Body of pancreas (tissue), 4 donors: ENCODE measurements around the gene GNB2. TPM values are rescaled to one million over a fixed set of nuclear protein-coding genes. Genes with fewer than 3 reads are reported as not detected.

ENCODE experiments used
- ATAC-seq: fragments of 150-250 bp; one replicate; pipeline ENCODE4 v1.9.1; 2016
- DNase-seq, 4 donors: peaks; one replicate each; pipeline ENCODE4 v3.0.0-alpha.2; 2019
- H3K27ac ChIP-seq, 4 donors: fragments of 200-600 bp; sonication (generic); 1 replicate in 3 of 4; 2 replicates in 1 of 4; pipeline versions ENCODE4 v1.5.1 to v1.6.1; 2016 to 2019; ENCODE audit warnings: mild to moderate bottlenecking in 1 of 4, mixed read lengths in 1 of 4, moderate library complexity in 1 of 4
- H3K27me3 ChIP-seq, 2 donors: fragments of 200-600 bp; sonication (generic); one replicate each; pipeline ENCODE4 v1.6.0; 2016; ENCODE audit warnings: mild to moderate bottlenecking in 1 of 2
- H3K36me3 ChIP-seq, 2 donors: fragments of 200-600 bp; sonication (generic); replicated peaks in 1 of 2; 2 replicates each; pipeline ENCODE4 v1.5.1; 2016; ENCODE audit warnings: low read depth in 2 of 2; ENCODE audit not compliant: insufficient read depth in 1 of 2
- H3K4me1 ChIP-seq: fragments of 200-600 bp; sonication (generic); one replicate; pipeline ENCODE4 v1.6.0; 2016
- H3K4me3 ChIP-seq, 2 donors: fragments of 200-600 bp; sonication (generic); 1 replicate in 1 of 2; 2 replicates in 1 of 2; pipeline ENCODE4 v1.5.1; 2016 to 2019
- H3K9me3 ChIP-seq, 3 donors: fragments of 200-600 bp; sonication (generic); 1 replicate in 2 of 3; 2 replicates in 1 of 3; pipeline ENCODE4 v1.5.1; 2016
- CTCF ChIP-seq, 7 experiments: fragments of 450-650 bp in 4 of 7; fragments of 200-600 bp in 3 of 7; sonication (generic) in 3 of 7; IDR thresholded peaks; one replicate each; pipeline ENCODE4 v1.5.1; 2016 to 2019; ENCODE audit warnings: antibody characterized with exemption in 7 of 7
- POLR2A ChIP-seq, 3 donors: fragments of 450-650 bp; IDR thresholded peaks; one replicate each; pipeline ENCODE4 v1.6.1; 2016; ENCODE audit warnings: antibody characterized with exemption in 3 of 3, mild to moderate bottlenecking in 2 of 3
- WGBS, 2 donors: methylation state at CpG; one replicate each; pipeline ENCODE4 v1.1.5; 2017; 5-methylcytosine and 5-hydroxymethylcytosine counted together
- intact Hi-C: fragments of 100-400 bp; cut with DNase I; formaldehyde crosslinking; loops from one replicate; pipeline ENCODE4 v1.15.1; 2023
- total RNA-seq, 2 donors: library from RNA; depleted of rRNA; stranded (reverse); fragments of >200 nt; gene quantifications; one replicate each; pipeline ENCODE4 v1.1.0, GENCODE V29; 2016

The GNB2 gene
- 100 to 1,000 TPM; 106 to 123 TPM for total RNA-seq

GRCh38 chr7:100673302-100673941 lies at the start of gene GNB2:
TSS of gene GNB2 (plus strand) at chr7:100673740. CDS start at chr7:100676266, 2,526 bp downstream.
- TF ChIP-seq POLR2A (IDR thresholded peaks at IDR 0.05) (peak; percentile 66 to 70 (median 66)), CTCF (IDR thresholded peaks at IDR 0.05) (peak in 3 of 7 experiments; percentile 6 to 9 (median 7))

GRCh38 chr7:100623951-100624824 lies 49.4 kb upstream of the GNB2 start:
- H3K4me3 ChIP-seq: no peak overlapping the region
- DNase-seq (no peak), ATAC-seq (no peak)
- H3K9me3 ChIP-seq: no peaks in the 10 kb centered on the region
- TF ChIP-seq POLR2A (IDR thresholded peaks at IDR 0.05) (no peak), CTCF (IDR thresholded peaks at IDR 0.05) (no peak)
- 82 to 86% methylated on average over 15 of the region's 15 CpGs for WGBS, 2 donors
- no peak overlapping the region for H3K27ac ChIP-seq
- intact Hi-C loops: no loop called here
- H3K36me3 ChIP-seq: no peaks in the 10 kb centered on the region
- H3K27me3 ChIP-seq: no peaks in the 10 kb centered on the region
- H3K4me1 ChIP-seq: peaks cover 3% of the 10 kb centered on the region

More at GRCh38 chr7:100673302-100673941, at the start of gene GNB2:
- H3K9me3 ChIP-seq: no peaks in the 10 kb centered on the region
- no peaks in the 10 kb centered on the region for H3K27me3 ChIP-seq
- peak within 1 kb of the TSS; percentile 88 to 96 for H3K4me3 ChIP-seq
- DNase-seq (peak; percentile 99), ATAC-seq (peak; percentile 90)
- peak within 1 kb of the TSS; percentile 94 to 98 (median 96) for H3K27ac ChIP-seq
- 0% methylated on average over 16 to 64 of the region's 65 CpGs for WGBS, 2 donors
- intact Hi-C loops: no loop called here
- H3K4me1 ChIP-seq: peaks cover 14% of the 10 kb centered on the region
- H3K36me3 ChIP-seq: peaks cover 10 to 11% of the 10 kb centered on the region in 2 donors

- intact Hi-C loops: no loop called here
Measured at GRCh38 chr7:100626055-100626454, 47.5 kb upstream of the GNB2 start.

GRCh38 chr7:100626530-100627237 lies 46.9 kb upstream of the GNB2 start:
- DNase-seq (peak; percentile 59 to 80 (median 73)), ATAC-seq (peak; percentile 86)
- WGBS, 2 donors: 23 to 40% methylated on average over 11 to 32 of the region's 37 CpGs
- H3K27ac ChIP-seq: no peak overlapping the region
- H3K27me3 ChIP-seq: no peaks in the 10 kb centered on the region
- H3K9me3 ChIP-seq: no peaks in the 10 kb centered on the region
- H3K4me3 ChIP-seq: no peak overlapping the region
- intact Hi-C loops: no loop called here
- TF ChIP-seq CTCF (IDR thresholded peaks at IDR 0.05) (no peak), POLR2A (IDR thresholded peaks at IDR 0.05) (no peak)
- H3K4me1 ChIP-seq: peaks cover 3% of the 10 kb centered on the region
- H3K36me3 ChIP-seq: no peaks in the 10 kb centered on the region

More at GRCh38 chr7:100626055-100626454, 47.5 kb upstream of the GNB2 start:
- no peak for ATAC-seq
- DNase-seq: no peak
- 33 to 55% methylated on average over 3 of the region's 3 CpGs for WGBS, 2 donors
- H3K36me3 ChIP-seq: no peaks in the 10 kb centered on the region
- H3K27ac ChIP-seq: no peak overlapping the region
- H3K4me3 ChIP-seq: no peak overlapping the region
- no peaks in the 10 kb centered on the region for H3K9me3 ChIP-seq
- no peaks in the 10 kb centered on the region for H3K27me3 ChIP-seq
- peaks cover 3% of the 10 kb centered on the region for H3K4me1 ChIP-seq
- TF ChIP-seq CTCF (IDR thresholded peaks at IDR 0.05) (no peak), POLR2A (IDR thresholded peaks at IDR 0.05) (no peak)
